Sciatic nerve (tissue), 2 donors: Measurements from ENCODE around the gene CCDC197. TPM values are rescaled to one million over a fixed set of nuclear protein-coding genes. Genes with fewer than 3 reads are reported as not detected.

Experiments
- ATAC-seq: fragments of 200-7000 bp; cut with Tn5 transposase; one replicate; pipeline ENCODE4 v1.9.1; 2020; ENCODE audit warnings: mild to moderate bottlenecking, moderate library complexity
- DNase-seq: peaks from one replicate; pipeline ENCODE4 v3.0.0-alpha.2; 2020; ENCODE audit warnings: low spot score
- intact Hi-C: fragments of 100-400 bp; cut with DNase I; formaldehyde crosslinking; loops from one replicate; pipeline ENCODE4 v1.14.2; 2022
- total RNA-seq: library from RNA; stranded (reverse); fragmentation: NEBNext Ultra II Directional; extraction: Animal tissue kit (Norgen Biotek cat#: 25700); gene quantifications from one replicate; pipeline ENCODE4 v1.2.1, GENCODE V29; 2021
- donor health status: DM: no; HTN: no; CAD: no.
- donor health status: DM: no; HTN: no; CAD: no.

Gene CCDC197
- total RNA-seq: not detected

DNA sequence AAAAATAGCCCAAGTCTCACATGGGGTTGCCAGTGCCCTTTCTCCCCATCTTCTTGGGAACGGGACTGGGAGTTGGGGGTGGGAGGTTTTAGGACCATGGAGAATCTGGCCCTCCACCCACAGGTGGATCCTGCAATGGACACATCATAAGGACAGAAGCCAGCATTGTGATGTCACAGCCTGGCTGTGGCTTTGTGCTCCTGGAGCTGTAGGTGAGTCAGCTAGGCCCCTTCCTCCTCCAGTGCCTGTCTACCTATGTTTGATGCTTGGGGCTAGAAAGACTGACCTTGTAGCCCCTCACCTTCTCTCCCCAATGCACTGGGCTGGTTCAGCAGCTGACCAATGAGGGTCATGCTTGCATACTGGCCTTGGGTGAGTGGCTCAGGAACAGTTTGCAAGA lies at the start of gene CCDC197:
CCDC197 (plus strand) TSS at position 220 of the 400 bp plus-strand sequence. CDS start 831 bp downstream, outside the sequence.
- DNase-seq: no peak
- intact Hi-C loops: no loop called here
- no peak for ATAC-seq

DNA sequence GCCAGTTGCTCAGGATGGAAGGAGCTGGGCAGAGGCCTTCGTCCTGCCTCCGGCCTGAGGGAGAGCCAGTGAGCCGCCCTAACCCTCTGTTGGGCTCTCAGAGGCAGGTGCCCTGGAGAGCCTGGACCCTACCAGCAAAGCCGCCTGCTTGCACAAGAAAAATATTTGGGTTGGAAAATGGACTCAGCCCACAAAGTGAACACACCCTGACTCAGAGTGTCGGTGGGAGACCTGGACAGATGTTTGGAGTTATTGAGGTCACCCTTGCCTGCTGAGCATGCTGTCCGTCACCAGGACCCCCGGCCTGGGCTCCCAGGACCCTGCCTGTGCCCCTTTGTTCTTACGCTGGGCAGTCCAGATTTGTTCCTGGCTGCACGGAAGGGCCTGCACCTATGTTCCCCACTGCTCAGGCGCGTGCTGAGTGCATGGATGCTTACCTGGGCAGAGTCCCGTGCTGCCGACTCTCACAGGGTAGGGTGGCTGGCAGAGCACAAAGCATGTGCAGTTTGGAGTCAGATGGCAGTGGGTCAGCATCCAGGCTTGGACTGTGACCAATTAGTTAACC lies 47.5 kb upstream of the CCDC197 start:
- no peak for DNase-seq
- intact Hi-C loops: no loop called here
- ATAC-seq: no peak

DNA sequence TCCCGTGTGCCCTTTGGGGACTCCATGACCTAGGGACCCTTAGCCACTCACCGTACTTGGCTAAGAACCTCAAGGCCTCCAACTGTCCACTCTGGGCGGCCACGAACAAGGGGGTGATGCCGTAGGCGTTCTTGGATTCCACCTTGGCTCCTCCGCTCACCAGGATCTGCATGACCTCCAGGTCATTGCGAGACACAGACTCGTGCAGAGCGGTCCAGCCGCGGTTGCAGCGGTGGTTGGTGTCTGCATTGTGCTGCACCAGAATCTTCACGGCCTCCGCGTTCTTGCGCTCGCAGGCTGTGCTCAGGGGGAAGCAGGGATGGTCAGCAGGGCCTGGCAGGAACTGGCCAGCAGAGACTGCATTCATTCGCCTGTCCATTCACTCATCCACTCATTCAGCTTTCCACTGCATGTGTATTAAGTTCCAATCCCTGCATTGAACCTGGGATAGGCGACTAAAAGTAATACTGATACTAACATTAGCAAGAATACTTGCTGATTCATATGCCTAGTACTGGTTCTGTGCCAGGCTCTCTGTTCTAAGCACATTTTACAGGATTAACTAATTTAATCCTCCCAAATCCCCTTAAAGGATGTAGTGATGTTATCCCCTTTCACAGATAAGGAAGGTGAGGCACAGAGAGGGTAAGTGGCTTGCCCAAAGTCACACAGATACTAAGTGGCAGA lies 46.0 kb upstream of the CCDC197 start:
- DNase-seq (no peak), ATAC-seq (no peak)
- intact Hi-C loops: no loop called here

DNA sequence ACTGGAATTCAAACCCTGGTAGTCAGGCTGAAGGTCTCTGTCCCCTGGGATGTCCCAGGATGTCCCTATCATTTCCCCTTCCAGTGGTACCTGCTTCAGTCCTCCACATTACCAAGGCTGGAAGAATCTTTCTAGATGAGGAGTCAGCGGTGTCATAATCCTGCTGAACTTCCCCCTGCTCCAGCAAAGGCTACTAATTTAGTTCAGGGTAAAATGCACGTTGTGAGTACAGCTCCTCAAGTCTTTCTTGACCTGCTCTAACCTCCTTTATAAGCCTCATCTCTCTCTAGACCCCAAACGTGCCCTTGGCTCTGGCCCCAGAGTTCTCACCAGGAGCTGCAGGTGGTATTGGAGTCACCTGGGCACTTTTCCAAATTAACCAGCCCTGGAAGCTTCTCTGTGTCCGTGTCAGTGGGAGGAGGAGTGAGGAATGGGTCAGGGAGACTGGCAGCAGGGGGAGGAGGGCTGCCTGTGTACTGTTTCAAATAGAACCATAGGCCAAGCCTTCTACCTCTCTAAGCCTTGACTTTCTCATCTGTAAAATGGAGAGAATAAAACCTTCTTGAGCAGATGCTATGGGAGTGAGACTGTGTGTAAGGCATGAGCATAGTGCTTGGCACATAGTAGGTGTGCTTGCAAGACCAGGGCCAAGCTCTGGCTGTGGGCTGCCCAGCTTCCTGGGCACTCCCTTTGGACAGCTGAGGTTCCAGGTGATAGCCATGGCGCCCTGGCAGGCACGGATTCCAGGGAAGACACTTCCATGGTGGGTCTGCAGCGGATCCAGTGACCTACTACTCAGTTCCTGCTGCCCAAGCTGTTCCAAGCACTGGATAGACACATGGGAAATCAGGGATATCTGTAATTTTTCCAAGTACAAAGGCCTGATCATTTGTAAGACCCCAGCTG lies 45.2 kb upstream of the CCDC197 start:
- no peak for DNase-seq
- ATAC-seq: no peak
- intact Hi-C loops: no loop called here

DNA sequence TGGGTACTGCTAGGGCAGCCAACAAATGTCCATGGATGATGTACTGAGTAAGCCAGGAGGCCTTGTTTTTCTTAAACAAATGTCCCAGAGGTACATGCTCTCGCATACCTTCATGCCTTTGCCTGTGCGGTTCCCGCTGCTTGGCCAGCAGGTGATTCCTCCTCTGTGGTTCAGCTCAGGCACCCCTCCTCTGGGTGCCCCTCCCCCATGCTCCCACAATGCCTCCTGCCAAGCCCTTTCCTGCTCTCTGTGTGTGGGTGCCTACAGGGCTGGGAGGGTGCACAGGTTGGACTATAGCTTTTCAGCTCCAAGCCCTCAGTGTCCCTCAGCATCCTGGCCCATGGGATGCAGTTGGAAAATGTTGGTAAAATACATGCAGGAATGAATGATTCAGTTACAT lies 44.3 kb upstream of the CCDC197 start:
- ATAC-seq (no peak), DNase-seq (no peak)
- intact Hi-C loops: no loop called here

DNA sequence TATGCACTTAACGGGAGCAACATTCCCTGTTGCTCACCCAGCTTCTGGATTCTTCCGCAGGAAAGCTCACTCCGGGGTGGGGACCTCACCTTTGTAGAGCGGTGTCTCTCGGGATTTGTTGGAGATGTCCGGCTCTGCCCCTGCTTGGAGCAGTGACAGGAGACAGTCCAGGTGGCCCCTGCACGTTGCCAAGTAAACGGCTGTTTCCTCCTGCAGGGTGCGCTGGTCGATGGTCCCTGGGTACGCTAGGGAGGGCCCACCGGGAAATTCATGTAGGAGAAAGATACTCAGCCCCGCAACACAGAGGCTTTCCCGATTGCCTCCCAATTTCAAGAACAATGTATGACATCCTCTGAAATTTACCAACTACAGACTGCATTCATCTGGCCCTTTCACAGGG lies 43.8 kb upstream of the CCDC197 start:
- DNase-seq: no peak
- intact Hi-C loops: no loop called here
- no peak for ATAC-seq

GRCh38 chr14:93953739-93954515 lies 43.2 kb upstream of the CCDC197 start:
- ATAC-seq (no peak), DNase-seq (no peak)
- intact Hi-C loops: no loop called here

DNA sequence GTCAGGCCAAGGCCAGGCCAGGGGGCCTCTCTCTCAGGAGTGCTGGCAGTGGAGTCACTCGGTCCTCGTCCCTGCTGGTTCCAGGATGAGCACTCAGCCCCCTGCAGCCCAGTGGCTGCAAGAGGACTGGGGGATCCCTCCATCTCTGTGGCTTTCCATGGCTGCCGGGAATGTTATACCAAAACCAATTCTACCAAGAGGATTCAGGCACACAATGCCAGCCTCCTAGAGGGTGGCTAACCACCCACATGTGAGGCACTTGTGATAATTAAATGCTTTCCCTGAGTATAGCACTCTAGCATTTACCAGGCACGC lies 42.6 kb upstream of the CCDC197 start:
- no peak for ATAC-seq
- DNase-seq: no peak
- intact Hi-C loops: no loop called here

DNA sequence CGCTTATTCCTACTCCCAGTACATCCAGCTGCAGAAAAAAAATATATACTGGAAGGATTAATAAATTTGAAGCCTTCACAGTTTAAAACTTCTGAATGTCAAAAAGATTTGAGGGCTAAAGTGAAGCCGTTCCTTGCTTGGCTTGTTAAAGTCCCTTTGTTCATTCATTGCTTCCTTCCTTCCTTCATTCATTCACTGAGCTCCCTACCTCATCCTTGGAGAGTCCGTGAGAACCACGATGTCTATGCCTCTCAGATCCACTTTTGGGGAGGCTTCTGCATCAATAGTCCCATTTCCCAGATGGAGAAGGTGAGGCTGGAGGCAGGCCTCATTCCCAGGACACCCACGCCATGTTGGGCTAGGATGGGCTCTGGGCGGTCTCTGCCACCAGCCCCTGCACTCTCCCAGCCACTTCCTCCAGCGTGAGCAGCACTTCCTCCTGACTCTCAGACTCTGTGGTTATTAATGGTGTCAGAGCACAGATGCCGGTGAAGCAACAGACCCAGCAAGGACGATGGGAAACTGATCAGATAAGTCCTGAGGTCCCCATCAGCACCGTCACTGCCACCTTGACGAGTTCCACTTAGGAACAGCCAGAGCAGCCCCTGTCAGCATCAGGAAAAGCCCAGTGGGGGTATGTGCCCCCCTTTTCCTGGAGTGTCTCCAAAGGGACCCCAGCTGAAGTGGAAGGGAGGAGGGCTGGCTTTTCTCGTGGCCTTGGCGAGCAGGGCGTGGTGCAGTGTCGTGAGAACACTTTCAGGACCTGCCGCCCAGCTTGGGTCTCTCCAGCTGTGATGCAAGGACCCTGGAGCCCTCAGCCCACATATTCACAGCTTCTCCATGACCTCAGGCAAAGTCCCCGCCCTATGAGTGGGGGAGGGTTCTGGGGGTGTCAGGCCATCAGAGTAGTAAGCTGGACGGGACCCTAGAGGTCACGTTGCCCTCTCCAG lies 41.9 kb upstream of the CCDC197 start:
- intact Hi-C loops: no loop called here
- ATAC-seq: peak; percentile 46

DNA sequence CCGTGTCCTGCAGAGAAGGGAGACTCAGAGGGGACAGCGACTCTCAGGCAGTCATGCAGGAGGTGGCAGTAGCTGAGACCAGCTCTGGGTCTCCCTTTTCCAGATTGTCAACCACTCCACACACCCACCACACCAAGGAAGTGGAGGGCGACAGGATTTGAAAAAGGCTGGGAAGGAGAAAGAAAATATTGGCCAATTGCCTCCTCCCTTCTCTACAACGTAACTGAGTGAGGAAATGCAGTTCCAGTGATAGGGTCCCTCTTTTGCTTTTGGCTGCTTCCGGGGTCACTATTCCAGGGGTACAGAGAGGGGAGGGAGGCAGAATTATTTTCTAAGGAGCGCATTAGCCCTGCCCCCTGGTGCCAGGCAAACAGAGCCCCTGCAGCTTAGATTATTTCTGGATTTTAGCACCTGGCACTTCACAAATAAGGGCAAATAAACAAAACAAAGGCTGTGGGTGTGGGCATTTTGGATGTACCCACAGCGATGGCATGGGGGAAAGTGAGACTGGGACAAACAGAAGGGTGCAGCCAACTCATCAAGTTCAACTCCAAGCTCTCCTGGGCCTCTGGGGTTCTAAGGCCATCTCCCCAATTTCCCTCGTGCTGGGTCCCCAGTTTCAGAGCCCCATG lies 41.1 kb upstream of the CCDC197 start:
- ATAC-seq (no peak), DNase-seq (no peak)
- intact Hi-C loops: no loop called here

More for the DNA sequence above, 41.9 kb upstream of the CCDC197 start:
- no peak for DNase-seq

- intact Hi-C loops: no loop called here
- DNase-seq (no peak), ATAC-seq (no peak)
Observed at GRCh38 chr14:93956514-93957332, 40.4 kb upstream of the CCDC197 start.

DNA sequence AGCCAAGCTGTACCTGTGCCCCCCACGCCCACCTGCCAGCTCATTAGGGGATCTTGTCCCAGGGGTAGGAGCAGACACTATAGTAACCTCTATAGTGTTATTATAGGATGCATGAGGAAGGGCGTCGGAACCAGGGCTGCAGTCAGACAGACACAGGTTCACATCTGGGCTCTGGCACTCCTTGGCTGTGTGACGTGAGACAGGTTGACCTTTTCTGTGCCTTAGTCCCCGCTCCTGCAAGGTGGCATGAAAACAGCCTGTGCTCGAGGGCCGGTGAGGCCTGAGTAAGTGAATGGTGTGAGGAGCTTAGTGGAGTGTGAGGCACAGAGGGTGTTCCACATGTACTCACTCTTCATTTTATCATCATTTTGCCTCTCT lies 39.8 kb upstream of the CCDC197 start:
- no peak for DNase-seq
- intact Hi-C loops: no loop called here
- ATAC-seq: no peak

DNA sequence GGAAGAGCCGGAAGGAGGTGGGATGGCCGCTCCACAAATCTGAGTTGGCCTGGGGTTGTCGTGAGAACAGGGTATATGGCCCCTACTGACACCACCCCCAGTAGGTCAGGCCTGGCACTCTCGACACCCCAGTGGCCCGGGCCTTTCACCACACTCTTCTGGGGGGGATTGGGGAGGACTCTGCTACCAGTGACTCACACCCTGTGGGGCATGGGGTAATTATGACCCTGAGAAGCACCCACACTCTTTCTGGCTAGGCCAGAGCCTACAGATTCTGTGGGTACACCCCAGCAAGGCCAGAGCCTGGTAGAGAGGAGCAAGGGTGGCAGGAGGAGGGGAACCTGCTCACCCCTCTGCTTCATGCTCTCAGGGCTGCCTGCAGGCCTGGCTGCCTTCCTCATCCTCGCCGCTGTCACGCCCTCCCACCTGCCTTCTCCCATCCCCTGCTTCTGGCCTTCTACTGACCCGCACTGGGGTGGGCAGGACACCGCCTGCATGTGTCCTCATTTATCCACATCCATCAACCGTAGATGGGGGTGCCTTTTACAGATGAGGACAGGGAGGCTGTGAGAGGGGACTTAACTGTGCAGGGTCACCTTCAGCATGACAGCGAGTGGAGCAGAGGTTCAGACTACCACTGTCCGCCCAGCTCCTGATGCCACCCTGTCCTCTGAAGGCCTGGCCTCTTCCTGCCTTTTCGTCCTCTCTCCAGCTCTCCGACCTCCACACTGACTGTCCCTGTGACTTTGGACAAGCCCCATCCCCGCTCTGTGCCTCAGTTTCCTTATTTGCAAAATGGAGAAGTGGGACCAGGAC lies 39.1 kb upstream of the CCDC197 start:
- DNase-seq (no peak), ATAC-seq (no peak)
- intact Hi-C loops: no loop called here

- ATAC-seq (no peak), DNase-seq (no peak)
- intact Hi-C loops: no loop called here
Observed at GRCh38 chr14:93958567-93959238, 38.4 kb upstream of the CCDC197 start.

- intact Hi-C loops: no loop called here
- DNase-seq: no peak
- ATAC-seq: no peak
Observed at GRCh38 chr14:93959239-93960107, 37.6 kb upstream of the CCDC197 start.
